ENCODE data around the gene KLHL21.

The KLHL21 gene

GRCh38 chr1:6579374-6580118 lies 23.1 kb downstream of the KLHL21 start, which contains the start of gene ZBTB48:
Gene ZBTB48, plus strand, starts transcription at chr1:6579994. Its CDS starts 616 bp downstream, at chr1:6580610.
- DNase-seq (ENCODE audit: low read depth, low spot score) = peak; percentile 64
- TF ChIP-seq FOXP2 (optimal IDR thresholded peaks at IDR 0.05; ENCODE audit: control extremely low read depth, extremely low read length, insufficient read depth) (peak; percentile 40), EZH2 (IDR thresholded peaks at IDR 0.05) (no peak), POLR2AphosphoS5 (IDR thresholded peaks at IDR 0.05; ENCODE audit: borderline replicate concordance, low read depth, low read length) (peak; percentile 99)
- Histone ChIP-seq H3K36me3 (ENCODE audit: insufficient read depth, low read length) (no peaks in the 10 kb centered on the region), H3K4me3 (peak within 1 kb of the TSS; percentile 90), H3K27ac (peak within 1 kb of the TSS; percentile 69; the same call in 1 of the 2 replicates), H3K9me3 (ENCODE audit: low read depth, low read length) (no peaks in the 10 kb centered on the region), H3K9ac (ENCODE audit: insufficient read length) (peak within 1 kb of the TSS; percentile 84)

GRCh38 chr1:6578624-6579373 lies 23.9 kb downstream of the KLHL21 start:
- TF ChIP-seq EZH2 (IDR thresholded peaks at IDR 0.05) = no peak
- TF ChIP-seq FOXP2 (optimal IDR thresholded peaks at IDR 0.05; ENCODE audit: control extremely low read depth, extremely low read length, insufficient read depth) = no peak
- TF ChIP-seq POLR2AphosphoS5 (IDR thresholded peaks at IDR 0.05; ENCODE audit: borderline replicate concordance, low read depth, low read length) = no peak
- peak overlapping the region; percentile 90 for H3K4me3 ChIP-seq
- no peak overlapping the region for H3K27ac ChIP-seq
- no peaks in the 10 kb centered on the region for H3K36me3 ChIP-seq (ENCODE audit: insufficient read depth, low read length)
- no peaks in the 10 kb centered on the region for H3K9me3 ChIP-seq (ENCODE audit: low read depth, low read length)
- DNase-seq (ENCODE audit: low read depth, low spot score) = no peak
- peak overlapping the region; percentile 76 for H3K9ac ChIP-seq (ENCODE audit: insufficient read length)

DNA sequence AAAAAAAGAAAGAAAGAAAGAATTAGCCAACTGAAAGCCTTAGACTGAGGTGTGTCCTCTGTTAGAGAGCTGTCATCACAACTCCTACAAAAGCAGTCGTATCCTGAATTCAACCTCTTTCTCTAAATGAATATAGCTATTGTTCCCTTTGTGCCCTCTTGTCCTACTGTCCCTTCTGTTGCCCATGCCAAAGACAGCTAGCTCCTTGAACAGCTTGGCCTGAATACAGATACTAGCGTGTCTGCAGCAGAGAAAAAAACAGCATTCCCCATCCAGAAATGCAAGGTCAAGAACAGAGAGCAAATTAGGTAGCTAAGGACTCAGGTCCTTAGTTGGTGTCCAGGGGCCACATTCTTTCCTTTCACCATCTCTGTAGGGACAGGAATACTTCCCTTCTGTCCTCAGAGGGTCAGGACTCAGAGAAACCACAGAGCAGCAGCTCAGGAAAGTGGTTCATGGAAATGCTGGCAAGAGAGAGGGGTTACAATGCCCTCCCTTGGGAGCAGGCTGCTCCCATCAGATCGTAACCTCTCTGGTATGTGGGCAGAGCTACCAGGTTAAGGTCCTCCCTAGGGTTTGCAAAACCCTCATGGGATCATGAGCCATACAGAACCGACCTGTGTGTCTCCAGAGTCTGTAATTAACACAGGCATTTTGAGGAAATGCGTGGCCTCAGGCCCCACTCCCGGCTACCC lies 24.7 kb downstream of the KLHL21 start:
- no peak for DNase-seq (ENCODE audit: low read depth, low spot score)

GRCh38 chr1:6574818-6575217 lies 27.9 kb downstream of the KLHL21 start:
- Histone ChIP-seq H3K9me3 (ENCODE audit: low read depth, low read length) (no peaks in the 10 kb centered on the region), H3K27ac (no peak overlapping the region), H3K4me3 (no peak overlapping the region), H3K9ac (ENCODE audit: insufficient read length) (no peak overlapping the region), H3K36me3 (ENCODE audit: insufficient read depth, low read length) (no peaks in the 10 kb centered on the region)
- DNase-seq (ENCODE audit: low read depth, low spot score) = no peak
- no peak for TF ChIP-seq FOXP2 (optimal IDR thresholded peaks at IDR 0.05; ENCODE audit: control extremely low read depth, extremely low read length, insufficient read depth)
- TF ChIP-seq EZH2 (IDR thresholded peaks at IDR 0.05) = no peak
- no peak for TF ChIP-seq POLR2AphosphoS5 (IDR thresholded peaks at IDR 0.05; ENCODE audit: borderline replicate concordance, low read depth, low read length)

More for the DNA sequence above, 24.7 kb downstream of the KLHL21 start:
- Histone ChIP-seq H3K9ac (ENCODE audit: insufficient read length) (no peak overlapping the region), H3K9me3 (ENCODE audit: low read depth, low read length) (no peaks in the 10 kb centered on the region), H3K27ac (no peak overlapping the region), H3K36me3 (ENCODE audit: insufficient read depth, low read length) (no peaks in the 10 kb centered on the region), H3K4me3 (no peak overlapping the region)
- TF ChIP-seq EZH2 (IDR thresholded peaks at IDR 0.05) = no peak
- TF ChIP-seq FOXP2 (optimal IDR thresholded peaks at IDR 0.05; ENCODE audit: control extremely low read depth, extremely low read length, insufficient read depth) = no peak
- no peak for TF ChIP-seq POLR2AphosphoS5 (IDR thresholded peaks at IDR 0.05; ENCODE audit: borderline replicate concordance, low read depth, low read length)

DNA sequence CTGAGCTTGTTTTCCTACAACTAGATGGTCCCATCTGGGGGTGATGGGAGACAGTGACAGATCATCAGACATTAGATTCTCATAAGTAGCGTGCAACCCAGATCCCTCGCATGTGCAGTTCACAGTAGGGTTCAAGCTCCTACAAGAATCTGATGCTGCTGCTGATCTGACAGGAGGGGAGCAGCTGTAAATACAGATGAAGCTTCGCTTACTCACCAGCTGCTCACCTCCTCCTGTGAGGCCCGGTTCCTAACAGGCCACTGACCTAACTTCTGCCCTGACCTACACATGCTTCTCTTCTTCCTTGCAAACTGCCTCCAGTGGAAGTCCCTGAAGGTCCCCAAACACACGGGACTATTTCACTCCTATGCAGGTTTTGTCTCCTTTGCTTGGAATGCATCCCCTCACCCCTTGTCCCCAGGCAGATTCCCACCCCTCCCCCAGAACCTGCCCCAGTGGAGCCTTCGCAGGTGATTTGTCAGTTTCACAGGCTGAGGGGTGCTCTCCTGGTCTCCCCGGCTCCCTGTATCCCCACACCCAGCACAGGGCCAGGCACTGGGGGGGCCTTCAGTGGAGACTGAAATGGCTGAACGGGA lies 28.5 kb downstream of the KLHL21 start:
- H3K36me3 ChIP-seq (ENCODE audit: insufficient read depth, low read length) = no peaks in the 10 kb centered on the region
- H3K9me3 ChIP-seq (ENCODE audit: low read depth, low read length) = no peaks in the 10 kb centered on the region
- H3K4me3 ChIP-seq = no peak overlapping the region
- no peak for DNase-seq (ENCODE audit: low read depth, low spot score)
- H3K9ac ChIP-seq (ENCODE audit: insufficient read length) = no peak overlapping the region
- H3K27ac ChIP-seq = no peak overlapping the region
- TF ChIP-seq EZH2 (IDR thresholded peaks at IDR 0.05) (no peak), POLR2AphosphoS5 (IDR thresholded peaks at IDR 0.05; ENCODE audit: borderline replicate concordance, low read depth, low read length) (no peak), FOXP2 (optimal IDR thresholded peaks at IDR 0.05; ENCODE audit: control extremely low read depth, extremely low read length, insufficient read depth) (no peak)

DNA sequence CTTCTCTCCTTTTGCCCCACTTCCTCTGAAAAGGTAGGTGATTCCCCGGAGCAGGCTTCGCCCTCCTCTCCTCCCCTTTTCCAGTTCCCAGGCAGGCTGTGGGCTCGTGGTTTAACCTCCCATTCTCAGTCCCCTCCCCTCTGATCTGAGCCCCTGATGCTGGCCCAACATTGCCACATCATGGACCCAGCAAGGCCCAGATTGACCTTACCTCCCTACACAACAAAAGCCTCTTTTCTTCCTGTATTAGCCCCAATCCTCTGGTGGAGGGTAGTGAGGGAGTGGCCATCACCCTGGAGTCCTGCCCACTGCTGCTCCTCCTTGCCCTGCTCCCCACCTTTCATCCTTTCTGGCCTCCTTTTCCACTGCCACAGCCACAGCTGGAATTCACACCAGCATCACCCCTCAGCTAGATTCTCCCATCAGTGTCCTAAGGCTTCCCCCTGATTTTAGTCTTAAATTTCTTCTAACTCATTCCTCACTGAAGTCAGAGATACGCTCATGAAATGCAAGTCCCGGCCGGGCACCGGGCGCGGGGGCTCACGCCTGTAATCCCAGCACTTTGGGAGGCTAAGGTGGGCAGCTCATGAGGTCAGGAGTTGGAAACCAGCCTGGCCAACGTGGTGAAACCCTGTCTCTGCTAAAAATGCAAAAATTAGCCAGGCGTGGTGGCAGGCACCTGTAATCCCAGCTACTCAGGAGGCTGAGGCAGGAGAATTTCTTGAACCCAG lies 29.9 kb downstream of the KLHL21 start:
- Histone ChIP-seq H3K27ac (no peak overlapping the region), H3K9ac (ENCODE audit: insufficient read length) (no peak overlapping the region), H3K4me3 (no peak overlapping the region), H3K9me3 (ENCODE audit: low read depth, low read length) (no peaks in the 10 kb centered on the region), H3K36me3 (ENCODE audit: insufficient read depth, low read length) (no peaks in the 10 kb centered on the region)
- no peak for DNase-seq (ENCODE audit: low read depth, low spot score)
- TF ChIP-seq POLR2AphosphoS5 (IDR thresholded peaks at IDR 0.05; ENCODE audit: borderline replicate concordance, low read depth, low read length) (no peak), FOXP2 (optimal IDR thresholded peaks at IDR 0.05; ENCODE audit: control extremely low read depth, extremely low read length, insufficient read depth) (no peak), EZH2 (IDR thresholded peaks at IDR 0.05) (no peak)

DNA sequence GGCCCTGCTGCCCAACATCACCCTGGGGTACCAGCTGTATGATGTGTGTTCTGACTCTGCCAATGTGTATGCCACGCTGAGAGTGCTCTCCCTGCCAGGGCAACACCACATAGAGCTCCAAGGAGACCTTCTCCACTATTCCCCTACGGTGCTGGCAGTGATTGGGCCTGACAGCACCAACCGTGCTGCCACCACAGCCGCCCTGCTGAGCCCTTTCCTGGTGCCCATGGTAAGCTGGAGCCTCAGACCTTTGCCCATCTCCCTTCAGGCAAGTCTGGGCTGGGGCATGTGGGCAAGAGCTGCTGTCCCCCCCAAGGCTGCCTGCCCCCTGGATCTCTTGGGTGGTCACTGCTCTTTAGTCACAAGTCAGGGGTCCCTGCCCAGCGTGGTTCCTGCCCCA lies 31.7 kb downstream of the KLHL21 start:
- TF ChIP-seq EZH2 (IDR thresholded peaks at IDR 0.05) = no peak
- no peak for TF ChIP-seq POLR2AphosphoS5 (IDR thresholded peaks at IDR 0.05; ENCODE audit: borderline replicate concordance, low read depth, low read length)
- TF ChIP-seq FOXP2 (optimal IDR thresholded peaks at IDR 0.05; ENCODE audit: control extremely low read depth, extremely low read length, insufficient read depth) = no peak
- Histone ChIP-seq H3K36me3 (ENCODE audit: insufficient read depth, low read length) (no peaks in the 10 kb centered on the region), H3K9me3 (ENCODE audit: low read depth, low read length) (no peaks in the 10 kb centered on the region), H3K9ac (ENCODE audit: insufficient read length) (no peak overlapping the region), H3K4me3 (no peak overlapping the region), H3K27ac (no peak overlapping the region)
- no peak for DNase-seq (ENCODE audit: low read depth, low spot score)
